Measurements from ENCODE around the gene CHTOP. TPM values are rescaled to one million over a fixed set of nuclear protein-coding genes. Genes with fewer than 3 reads are reported as not detected.

The CHTOP gene
- polyA plus RNA-seq, 1 donor: 149 TPM

- no peak for DNase-seq
Observed at GRCh38 chr1:153684892-153685291, 51.0 kb downstream of the CHTOP start.

DNA sequence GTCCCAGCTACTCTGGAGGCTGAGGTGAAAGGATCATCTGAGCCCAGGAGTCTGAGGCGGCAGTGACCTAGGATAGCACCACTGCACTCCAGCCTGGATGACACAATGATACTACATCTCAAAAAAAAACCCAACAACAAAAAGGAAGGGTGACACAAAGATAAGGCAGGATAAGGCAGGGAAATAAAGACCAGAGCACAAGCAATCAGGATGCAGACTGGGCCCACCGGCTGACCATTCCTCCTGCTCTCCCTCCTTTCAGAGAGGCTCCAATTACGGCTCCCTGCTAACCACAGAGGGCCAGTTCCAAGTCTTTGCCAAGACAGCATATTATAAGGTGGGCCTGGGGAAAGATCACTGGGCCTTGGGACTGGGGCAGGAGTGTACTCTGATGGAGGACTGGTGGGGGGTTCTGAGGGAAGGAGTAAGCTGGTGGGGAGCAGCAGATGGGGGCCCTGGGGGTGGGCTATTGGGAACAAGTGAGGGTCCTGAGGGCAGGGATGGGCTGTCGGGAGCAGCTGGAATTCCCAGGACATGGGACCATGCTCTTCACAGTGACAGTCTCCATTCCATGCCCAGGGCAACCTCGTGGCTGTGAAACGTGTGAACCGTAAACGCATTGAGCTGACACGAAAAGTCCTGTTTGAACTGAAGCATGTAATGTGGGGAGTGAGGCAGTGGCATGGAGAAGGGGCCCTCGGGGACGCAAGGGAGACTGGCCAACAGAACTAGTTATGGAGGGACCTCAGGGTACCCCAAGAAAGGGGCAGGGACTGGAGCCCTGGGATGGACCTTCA is 51.9 kb downstream of the CHTOP start:
- no peak for DNase-seq

DNA sequence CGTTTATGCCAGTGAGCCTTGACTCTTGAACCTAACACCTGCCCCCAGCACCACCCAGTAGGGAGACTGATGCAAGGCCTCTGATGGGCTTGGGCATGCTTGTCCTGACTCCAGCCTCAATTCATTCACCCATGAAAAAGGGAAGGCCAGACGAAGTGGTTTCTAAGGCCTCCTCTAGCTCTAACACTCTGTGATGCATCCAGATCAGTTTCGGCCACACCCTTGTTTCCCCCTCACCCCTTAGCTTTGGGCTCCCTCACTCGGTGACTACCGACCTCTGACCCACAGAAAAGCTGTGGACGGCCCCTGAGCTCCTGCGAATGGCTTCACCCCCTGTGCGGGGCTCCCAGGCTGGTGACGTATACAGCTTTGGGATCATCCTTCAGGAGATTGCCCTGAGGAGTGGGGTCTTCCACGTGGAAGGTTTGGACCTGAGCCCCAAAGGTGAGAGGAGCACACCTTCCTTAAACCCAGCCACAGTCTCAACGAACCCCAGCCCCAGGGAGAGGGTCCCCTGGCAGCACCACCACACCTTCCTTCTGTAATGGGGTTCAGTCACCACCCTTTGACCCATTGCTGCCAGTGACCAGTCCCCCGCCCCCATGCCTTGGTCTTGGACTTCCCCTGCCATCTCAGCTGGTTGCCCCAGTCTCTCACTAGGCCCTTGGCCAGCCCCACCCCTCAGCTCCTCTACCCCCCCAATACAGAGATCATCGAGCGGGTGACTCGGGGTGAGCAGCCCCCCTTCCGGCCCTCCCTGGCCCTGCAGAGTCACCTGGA is 53.7 kb downstream of the CHTOP start:
- no peak for DNase-seq

DNA sequence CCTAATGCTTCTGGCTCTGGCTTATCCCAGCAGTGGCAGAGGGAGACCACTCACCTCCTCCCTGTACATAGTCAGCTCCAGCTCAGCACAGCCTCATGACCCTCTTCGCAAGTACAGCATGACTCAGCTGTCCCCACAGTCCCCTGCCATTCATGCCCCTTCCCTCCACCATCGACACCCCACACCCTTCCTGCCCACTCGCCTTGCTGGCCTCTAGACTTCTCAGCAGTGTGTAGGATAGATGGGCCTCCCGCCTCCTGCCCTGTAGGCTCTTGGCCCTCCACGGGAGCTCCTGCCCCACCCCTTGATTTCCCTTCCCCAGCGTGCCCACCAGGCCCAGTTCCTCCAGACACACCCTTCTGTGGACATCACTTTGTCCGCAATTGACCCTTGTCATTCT is 54.4 kb downstream of the CHTOP start:
- DNase-seq: no peak

- no peak for DNase-seq
Observed at GRCh38 chr1:153688736-153689328, 55.0 kb downstream of the CHTOP start.

- no peak for DNase-seq
Observed at GRCh38 chr1:153693466-153693865, 59.6 kb downstream of the CHTOP start.

Other genes with a start within 250 kb of the CHTOP start
- 3.4 TPM for gene S100A8, start 243.0 kb upstream of the CHTOP start, polyA plus RNA-seq (ENCODE audit: insufficient read length)
- not detected for gene S100A7A, start 217.5 kb upstream of the CHTOP start, polyA plus RNA-seq (ENCODE audit: insufficient read length)
- 0.43 TPM for gene S100A7, start 173.4 kb upstream of the CHTOP start, polyA plus RNA-seq (ENCODE audit: insufficient read length)
- gene S100A6, start 98.1 kb upstream of the CHTOP start, polyA plus RNA-seq (ENCODE audit: insufficient read length): 182 TPM
- 1.3 TPM for gene S100A5, start 93.1 kb upstream of the CHTOP start, polyA plus RNA-seq (ENCODE audit: insufficient read length)
- 29.0 TPM for gene S100A4, start 88.3 kb upstream of the CHTOP start, polyA plus RNA-seq (ENCODE audit: insufficient read length)
- 0.25 TPM for gene S100A3, start 84.8 kb upstream of the CHTOP start, polyA plus RNA-seq (ENCODE audit: insufficient read length)
- gene S100A2, start 68.2 kb upstream of the CHTOP start, polyA plus RNA-seq (ENCODE audit: insufficient read length): 3.9 TPM
- 87.2 TPM for gene S100A16, start 20.9 kb upstream of the CHTOP start, polyA plus RNA-seq (ENCODE audit: insufficient read length)
- gene S100A14, start 17.7 kb upstream of the CHTOP start, polyA plus RNA-seq (ENCODE audit: insufficient read length): 16.8 TPM
- 120 TPM for gene S100A13, start 6.6 kb upstream of the CHTOP start, polyA plus RNA-seq (ENCODE audit: insufficient read length)
- gene S100A1, start 5.6 kb upstream of the CHTOP start, polyA plus RNA-seq (ENCODE audit: insufficient read length): 18.5 TPM
- gene SNAPIN, start 24.6 kb downstream of the CHTOP start, polyA plus RNA-seq (ENCODE audit: insufficient read length): 52.0 TPM
- 316 TPM for gene ILF2, start 36.9 kb downstream of the CHTOP start, polyA plus RNA-seq (ENCODE audit: insufficient read length)
- gene NPR1, start 44.6 kb downstream of the CHTOP start, polyA plus RNA-seq (ENCODE audit: insufficient read length): 61.2 TPM
- gene INTS3, start 94.0 kb downstream of the CHTOP start, polyA plus RNA-seq (ENCODE audit: insufficient read length): 142 TPM
- 40.7 TPM for gene SLC27A3, start 141.3 kb downstream of the CHTOP start, polyA plus RNA-seq (ENCODE audit: insufficient read length)